Measurements from ENCODE around the gene NR2F2. TPM values are rescaled to one million over a fixed set of nuclear protein-coding genes. Genes with fewer than 3 reads are reported as not detected.

Gene NR2F2
- total RNA-seq, 4 donors from 2014 or later: 10.5 to 21.5 (median 18.9) TPM

DNA sequence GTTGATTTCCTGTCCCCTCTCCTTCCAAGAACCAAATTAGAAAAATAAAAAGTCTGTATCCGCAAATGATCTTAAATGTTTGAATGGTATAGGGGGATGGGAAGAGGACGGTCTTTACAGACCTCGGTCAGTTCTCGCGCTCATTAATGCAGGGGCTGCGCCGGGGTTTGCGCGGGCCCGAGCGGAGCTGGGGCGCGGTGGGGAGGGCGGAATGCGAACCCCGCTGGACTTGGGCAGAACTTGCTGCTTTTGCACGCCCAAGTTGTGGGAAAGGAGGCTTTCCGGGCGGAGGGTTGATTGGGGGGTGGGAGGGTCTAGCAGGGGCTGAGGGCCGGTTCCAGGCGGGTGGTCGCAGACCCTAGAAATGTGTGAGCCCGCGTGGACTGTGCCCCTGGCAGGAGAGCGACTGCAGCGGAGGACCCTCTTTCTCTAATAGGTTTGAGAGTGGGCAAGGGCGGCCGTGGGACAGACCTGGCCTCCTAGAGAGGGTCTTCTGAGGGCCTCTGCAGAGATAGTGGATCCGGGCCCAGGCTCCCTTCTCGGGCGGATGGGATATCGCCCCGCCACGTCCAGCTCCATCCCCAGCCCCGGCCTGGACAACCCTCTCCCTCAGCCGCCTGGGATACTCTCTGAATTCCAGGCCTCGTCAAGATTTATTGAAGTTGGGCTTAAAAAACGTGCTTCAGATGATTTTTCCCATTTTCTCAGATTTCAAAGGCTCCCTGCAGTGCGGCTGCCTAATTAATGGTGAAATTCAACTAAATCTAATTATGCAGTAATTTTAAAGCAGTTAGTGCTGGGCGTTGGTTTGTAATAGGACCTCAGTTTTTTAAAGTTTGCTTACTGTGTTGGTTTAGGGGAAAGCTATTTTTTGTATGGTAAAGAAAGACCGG, 11.3 kb downstream of the NR2F2 start:
- TF ChIP-seq, protein P1, sequence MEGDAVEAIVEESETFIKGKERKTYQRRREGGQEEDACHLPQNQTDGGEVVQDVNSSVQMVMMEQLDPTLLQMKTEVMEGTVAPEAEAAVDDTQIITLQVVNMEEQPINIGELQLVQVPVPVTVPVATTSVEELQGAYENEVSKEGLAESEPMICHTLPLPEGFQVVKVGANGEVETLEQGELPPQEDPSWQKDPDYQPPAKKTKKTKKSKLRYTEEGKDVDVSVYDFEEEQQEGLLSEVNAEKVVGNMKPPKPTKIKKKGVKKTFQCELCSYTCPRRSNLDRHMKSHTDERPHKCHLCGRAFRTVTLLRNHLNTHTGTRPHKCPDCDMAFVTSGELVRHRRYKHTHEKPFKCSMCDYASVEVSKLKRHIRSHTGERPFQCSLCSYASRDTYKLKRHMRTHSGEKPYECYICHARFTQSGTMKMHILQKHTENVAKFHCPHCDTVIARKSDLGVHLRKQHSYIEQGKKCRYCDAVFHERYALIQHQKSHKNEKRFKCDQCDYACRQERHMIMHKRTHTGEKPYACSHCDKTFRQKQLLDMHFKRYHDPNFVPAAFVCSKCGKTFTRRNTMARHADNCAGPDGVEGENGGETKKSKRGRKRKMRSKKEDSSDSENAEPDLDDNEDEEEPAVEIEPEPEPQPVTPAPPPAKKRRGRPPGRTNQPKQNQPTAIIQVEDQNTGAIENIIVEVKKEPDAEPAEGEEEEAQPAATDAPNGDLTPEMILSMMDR (IDR thresholded peaks at IDR 0.05; ENCODE audit: low read depth): no peak

DNA sequence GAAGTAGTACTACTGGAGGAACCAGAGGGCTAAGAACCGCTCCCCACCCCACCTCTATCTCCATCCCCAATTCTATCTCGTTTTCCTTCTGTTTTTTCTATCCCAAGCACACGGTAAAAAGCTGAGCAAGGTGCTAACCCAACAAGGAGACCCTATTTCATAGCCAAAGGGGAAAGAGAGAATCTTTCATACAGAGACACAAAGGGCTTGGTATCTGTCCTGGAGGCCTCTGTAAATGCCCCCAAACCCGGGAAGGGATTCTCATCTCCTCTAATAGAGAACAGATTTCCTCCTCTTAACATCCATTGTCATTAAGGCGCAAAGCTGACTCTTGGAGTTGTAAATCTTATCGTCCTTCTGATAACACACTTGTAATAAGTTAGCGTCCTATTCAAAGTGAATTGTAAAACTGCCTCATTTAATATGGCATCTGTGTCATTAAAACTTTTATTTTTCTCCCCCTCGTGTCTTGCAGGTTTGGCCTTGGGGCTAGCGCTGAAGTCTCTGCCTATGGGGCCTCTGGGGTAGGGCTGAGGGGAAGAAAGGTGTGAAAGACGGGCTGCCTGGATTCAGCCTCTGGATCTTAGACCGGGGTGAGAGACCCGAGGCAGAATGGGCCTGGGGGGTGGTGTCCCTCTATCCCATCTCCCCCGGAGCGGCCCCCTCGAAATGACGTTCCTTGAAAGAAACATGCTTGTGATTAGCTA, 12.1 kb downstream of the NR2F2 start:
- TF ChIP-seq, protein P1 (IDR thresholded peaks at IDR 0.05; ENCODE audit: low read depth): no peak

DNA sequence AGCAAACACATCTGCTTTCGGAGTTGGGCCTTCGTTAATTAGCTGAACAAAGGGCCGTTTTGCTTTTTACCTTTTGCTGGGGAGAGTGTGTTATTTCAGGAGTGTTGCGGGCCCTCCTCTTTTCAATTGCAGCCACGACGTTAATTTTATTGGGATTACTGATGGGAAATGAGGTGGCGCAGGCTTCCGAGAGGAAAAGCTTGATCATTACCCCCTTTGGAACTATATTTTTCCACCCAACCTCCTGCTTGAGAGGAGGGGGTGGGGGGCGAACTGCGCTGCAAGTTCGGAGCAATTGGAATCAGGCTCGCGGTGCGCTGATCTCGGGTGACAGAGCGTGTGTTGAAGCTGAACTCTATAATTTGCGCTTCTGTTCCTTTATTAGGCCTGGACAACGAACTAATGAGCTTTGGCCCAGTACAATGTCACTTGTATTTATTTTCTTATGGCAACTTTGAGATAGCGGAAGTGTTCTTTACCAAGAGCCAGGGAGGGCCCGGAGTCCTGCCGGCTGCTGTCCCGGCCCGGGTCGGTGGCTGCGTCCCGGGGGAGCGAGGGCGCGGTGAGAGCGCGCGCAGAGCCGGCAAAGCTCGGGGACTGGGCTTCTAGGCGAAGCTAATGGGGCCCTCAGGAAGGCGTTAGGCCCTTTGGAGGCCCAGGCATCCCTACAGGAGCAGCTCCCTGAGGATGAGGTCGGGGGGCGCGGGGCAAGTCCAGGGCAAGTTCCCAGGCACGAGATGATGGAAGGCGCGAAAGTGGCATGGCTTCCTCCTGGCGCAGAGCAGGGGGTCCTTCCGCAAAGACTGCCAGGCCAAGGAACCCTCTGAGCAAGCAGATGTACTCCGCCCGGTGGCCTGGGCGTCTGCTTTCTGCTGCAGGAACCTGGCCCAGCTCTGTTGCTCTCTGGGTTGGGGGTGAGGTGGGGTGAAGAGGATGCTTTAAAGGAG, 12.9 kb downstream of the NR2F2 start:
- TF ChIP-seq, protein P1 (IDR thresholded peaks at IDR 0.05; ENCODE audit: low read depth): no peak

DNA sequence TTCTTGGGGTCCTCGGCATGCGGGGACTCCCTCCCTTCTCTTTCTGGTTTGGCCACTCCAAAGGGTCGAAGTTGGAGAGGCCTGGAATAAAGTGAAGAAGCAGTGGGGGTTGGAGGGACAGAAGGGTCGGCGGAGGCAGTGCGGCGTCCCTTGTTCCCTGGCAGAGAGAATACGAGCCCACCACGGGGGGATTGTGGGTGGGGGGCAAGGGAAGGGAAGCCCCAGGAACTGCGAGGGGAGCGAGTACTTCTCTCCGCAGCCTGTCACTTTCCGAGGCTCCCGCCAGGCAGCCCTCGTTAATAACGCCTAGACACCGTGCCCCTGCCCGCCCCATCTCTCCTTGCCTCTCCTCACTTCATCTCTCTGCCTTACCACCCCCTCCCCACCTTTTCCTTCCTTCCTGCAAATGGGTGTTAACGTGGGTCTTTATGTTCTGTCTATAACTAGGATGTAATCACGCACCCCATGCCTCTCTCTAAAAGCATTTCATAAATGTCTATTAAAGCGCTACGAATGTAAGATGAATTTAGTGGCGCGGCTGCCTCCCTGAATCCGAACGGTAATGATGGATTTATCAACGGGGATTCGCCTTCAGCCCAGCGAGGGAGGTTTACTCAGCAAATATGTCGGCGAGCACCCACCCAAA, 13.7 kb downstream of the NR2F2 start:
- TF ChIP-seq, protein P1 (IDR thresholded peaks at IDR 0.05; ENCODE audit: low read depth): no peak

DNA sequence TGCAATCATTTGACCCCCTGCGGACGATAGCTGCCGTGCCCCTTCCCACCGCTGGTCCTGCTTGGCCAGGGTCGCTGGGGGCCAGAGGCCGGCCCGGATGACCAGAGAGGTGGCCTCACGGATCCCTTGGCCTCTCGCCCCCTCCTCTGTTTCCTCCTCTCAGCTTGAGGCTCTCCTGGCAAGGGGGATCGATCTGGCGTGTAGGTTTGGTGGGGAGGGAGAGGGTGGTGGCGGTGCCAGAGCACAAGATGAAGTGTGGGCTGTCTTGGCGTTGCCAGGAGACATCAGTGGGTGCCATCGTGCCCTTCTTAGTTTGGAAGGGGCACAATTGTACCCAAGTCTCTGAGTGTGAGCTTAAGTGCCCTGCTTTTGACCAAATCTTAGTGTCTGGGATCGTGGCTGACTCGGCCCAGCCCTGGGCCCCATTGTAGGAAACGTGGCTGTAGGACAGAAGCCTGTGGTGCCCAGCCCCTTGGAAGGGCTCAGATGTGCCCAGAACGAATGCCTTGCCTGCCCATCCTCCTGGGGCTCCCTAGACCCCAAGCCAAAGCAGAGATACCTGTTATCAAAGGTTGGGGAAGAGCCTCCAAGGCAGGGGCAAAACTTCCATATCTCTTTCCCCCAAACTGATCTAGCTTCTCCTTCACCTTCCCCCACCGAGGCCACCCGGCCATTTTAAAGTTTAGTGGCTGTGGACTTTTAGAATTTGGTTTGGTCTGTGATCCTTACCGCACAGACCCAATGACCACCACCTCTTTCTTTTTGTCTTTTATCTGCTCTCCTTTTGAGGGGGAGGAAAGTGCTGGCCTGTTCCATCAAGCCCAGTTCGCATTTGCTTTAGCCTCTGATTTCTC, 14.4 kb downstream of the NR2F2 start:
- TF ChIP-seq, protein P1 (IDR thresholded peaks at IDR 0.05; ENCODE audit: low read depth): no peak

Measured in subcutaneous adipose tissue (tissue), 4 donors.